IgD-negative memory B cell (primary cell): ENCODE data around the gene VWF. TPM values are rescaled to one million over a fixed set of nuclear protein-coding genes. Genes with fewer than 3 reads are reported as not detected.

Source experiments
- H3K27ac Mint-ChIP-seq, 3 donors: one replicate each; pipeline ENCODE4 v1.8.0; 2020 to 2022; ENCODE audit warnings: mild to moderate bottlenecking in 3 of 3, mixed read lengths in 3 of 3, moderate library complexity in 1 of 3
- H3K27me3 Mint-ChIP-seq: one replicate; pipeline ENCODE4 v1.8.0; 2021; ENCODE audit warnings: mixed read lengths
- H3K36me3 Mint-ChIP-seq: one replicate; pipeline ENCODE4 v1.8.0; 2020; ENCODE audit warnings: mild to moderate bottlenecking, mixed read lengths
- H3K4me1 Mint-ChIP-seq, 3 donors: one replicate each; pipeline ENCODE4 v1.8.0; 2020 to 2022; ENCODE audit warnings: mixed read lengths in 3 of 3, mild to moderate bottlenecking in 1 of 3
- H3K4me3 Mint-ChIP-seq, 4 donors: one replicate each; pipeline ENCODE4 v1.8.0; 2020 to 2022; ENCODE audit warnings: mild to moderate bottlenecking in 4 of 4, mixed read lengths in 4 of 4, moderate library complexity in 3 of 4
- H3K9me3 Mint-ChIP-seq, 3 donors: one replicate each; pipeline ENCODE4 v1.8.0; 2020 to 2021; ENCODE audit warnings: mixed read lengths in 3 of 3, mild to moderate bottlenecking in 1 of 3
- polyA plus RNA-seq: library from polyadenylated mRNA; unstranded; fragments of 300-500 nt; fragmentation: Illumina TruSeq; gene quantifications from one replicate; pipeline ENCODE4 v1.2.3, GENCODE V29; 2021

Gene VWF
- polyA plus RNA-seq, 1 donor from 2014 or later: 0.11 TPM

GRCh38 chr12:5904969-5905368, 219.5 kb downstream of the VWF start:
- Mint-ChIP-seq H3K9me3 (peaks cover 0 to 2% (median 0%) of the 10 kb centered on the region in 3 donors), H3K36me3 (no peaks in the 10 kb centered on the region), H3K27ac (no peak overlapping the region), H3K4me3 (no peak overlapping the region), H3K27me3 (peaks cover 9% of the 10 kb centered on the region), H3K4me1 (no peaks in the 10 kb centered on the region)

GRCh38 chr12:5904441-5904840, 220.0 kb downstream of the VWF start:
- H3K27ac Mint-ChIP-seq: no peak overlapping the region
- H3K4me1 Mint-ChIP-seq: no peaks in the 10 kb centered on the region
- H3K9me3 Mint-ChIP-seq: peaks cover 0 to 2% (median 0%) of the 10 kb centered on the region in 3 donors
- H3K4me3 Mint-ChIP-seq: no peak overlapping the region
- peaks cover 11% of the 10 kb centered on the region for H3K27me3 Mint-ChIP-seq
- H3K36me3 Mint-ChIP-seq: no peaks in the 10 kb centered on the region

- Mint-ChIP-seq H3K9me3 (peaks cover 0 to 1% (median 0%) of the 10 kb centered on the region in 3 donors), H3K36me3 (no peaks in the 10 kb centered on the region), H3K4me1 (no peaks in the 10 kb centered on the region), H3K4me3 (no peak overlapping the region), H3K27me3 (peaks cover 10% of the 10 kb centered on the region), H3K27ac (no peak overlapping the region)
Observed at GRCh38 chr12:5902736-5903135, 221.7 kb downstream of the VWF start.

GRCh38 chr12:5901416-5901815, 223.1 kb downstream of the VWF start:
- peaks cover 13% of the 10 kb centered on the region for H3K27me3 Mint-ChIP-seq
- H3K36me3 Mint-ChIP-seq: no peaks in the 10 kb centered on the region
- H3K9me3 Mint-ChIP-seq: no peaks in the 10 kb centered on the region
- no peaks in the 10 kb centered on the region for H3K4me1 Mint-ChIP-seq
- no peak overlapping the region for H3K27ac Mint-ChIP-seq
- no peak overlapping the region for H3K4me3 Mint-ChIP-seq

- Mint-ChIP-seq H3K4me1 (no peaks in the 10 kb centered on the region), H3K4me3 (no peak overlapping the region), H3K27me3 (peaks cover 13% of the 10 kb centered on the region), H3K9me3 (no peaks in the 10 kb centered on the region), H3K36me3 (no peaks in the 10 kb centered on the region), H3K27ac (no peak overlapping the region)
Observed at GRCh38 chr12:5900533-5901205, 223.8 kb downstream of the VWF start.

- Mint-ChIP-seq H3K4me3 (no peak overlapping the region), H3K27ac (no peak overlapping the region), H3K27me3 (peaks cover 14% of the 10 kb centered on the region), H3K9me3 (peaks cover 0 to 3% (median 0%) of the 10 kb centered on the region in 3 donors), H3K36me3 (no peaks in the 10 kb centered on the region), H3K4me1 (no peaks in the 10 kb centered on the region)
Observed at GRCh38 chr12:5900076-5900475, 224.4 kb downstream of the VWF start.

GRCh38 chr12:5899675-5900074, 224.8 kb downstream of the VWF start:
- Mint-ChIP-seq H3K4me3 (no peak overlapping the region), H3K36me3 (no peaks in the 10 kb centered on the region), H3K9me3 (peaks cover 0 to 3% (median 0%) of the 10 kb centered on the region in 3 donors), H3K27ac (no peak overlapping the region), H3K27me3 (peaks cover 12% of the 10 kb centered on the region), H3K4me1 (no peaks in the 10 kb centered on the region)

GRCh38 chr12:5898874-5899273, 225.6 kb downstream of the VWF start:
- Mint-ChIP-seq H3K9me3 (peaks cover 0 to 5% (median 0%) of the 10 kb centered on the region in 3 donors), H3K27ac (no peak overlapping the region), H3K27me3 (peaks cover 11% of the 10 kb centered on the region), H3K36me3 (no peaks in the 10 kb centered on the region), H3K4me1 (no peaks in the 10 kb centered on the region), H3K4me3 (no peak overlapping the region)

Other genes with a start within 250 kb of the VWF start
- not detected for gene ANO2, start 179.4 kb downstream of the VWF start, polyA plus RNA-seq
- gene CD9, start 75.7 kb upstream of the VWF start, polyA plus RNA-seq: 9.6 TPM
- gene PLEKHG6, start 186.0 kb upstream of the VWF start, polyA plus RNA-seq: not detected
- 2.4 TPM for gene TNFRSF1A, start 217.4 kb upstream of the VWF start, polyA plus RNA-seq